Hindlimb muscle (tissue), 1 donor: ENCODE measurements around the gene NUMBL. TPM values are rescaled to one million over a fixed set of nuclear protein-coding genes. Genes with fewer than 3 reads are reported as not detected.

Experiments
- DNase-seq: peaks from one replicate; pipeline ENCODE4 v3.0.0-alpha.2; 2013
- polyA plus RNA-seq: library from polyadenylated mRNA; unstranded; fragments of 120-200 nt; gene quantifications from one replicate; pipeline ENCODE4 v1.2.1, GENCODE V29; 2013; ENCODE audit not compliant: insufficient read length

The NUMBL gene
- polyA plus RNA-seq, 1 donor: 36.7 TPM

- no peak for DNase-seq
These were observed 25.6 kb upstream of the NUMBL start for GRCh38 chr19:40716031-40716481.

- peak; percentile 97 for DNase-seq
These were observed 24.2 kb upstream of the NUMBL start for GRCh38 chr19:40714441-40715299.

- no peak for DNase-seq
These were observed 23.5 kb upstream of the NUMBL start for GRCh38 chr19:40713939-40714338.

- no peak for DNase-seq
These were observed 19.4 kb upstream of the NUMBL start for GRCh38 chr19:40709817-40710216.

GRCh38 chr19:40707615-40708014 is 17.2 kb upstream of the NUMBL start:
- no peak for DNase-seq

GRCh38 chr19:40705950-40706619 is 15.6 kb upstream of the NUMBL start:
- no peak for DNase-seq

- DNase-seq: peak; percentile 56
These were observed 14.9 kb upstream of the NUMBL start for GRCh38 chr19:40705362-40705651.

- DNase-seq: no peak
These were observed 14.3 kb upstream of the NUMBL start for GRCh38 chr19:40704491-40705361.

- DNase-seq: no peak
These were observed 12.7 kb upstream of the NUMBL start for GRCh38 chr19:40703029-40703755.

- no peak for DNase-seq
These were observed 12.0 kb upstream of the NUMBL start for GRCh38 chr19:40702337-40703012.

- no peak for DNase-seq
These were observed 11.3 kb upstream of the NUMBL start for GRCh38 chr19:40701758-40702157.

GRCh38 chr19:40700083-40700482 is 9.6 kb upstream of the NUMBL start:
- no peak for DNase-seq

GRCh38 chr19:40697007-40697406 is 6.6 kb upstream of the NUMBL start:
- DNase-seq: no peak

GRCh38 chr19:40695881-40696280 is 5.4 kb upstream of the NUMBL start:
- DNase-seq: no peak

GRCh38 chr19:40693896-40694295 is 3.4 kb upstream of the NUMBL start:
- no peak for DNase-seq

- no peak for DNase-seq
These were observed 2.8 kb upstream of the NUMBL start for GRCh38 chr19:40693150-40693788.

GRCh38 chr19:40692212-40692551 is 1.7 kb upstream of the NUMBL start:
- DNase-seq: no peak

GRCh38 chr19:40691421-40692211 is 1.2 kb upstream of the NUMBL start:
- DNase-seq: no peak

- DNase-seq: peak; percentile 77
These were observed 406 bp upstream of the NUMBL start for GRCh38 chr19:40690693-40691420.
